HCT116 (cell line): ENCODE results near the gene LAYN.

ENCODE experiments used
- EGR1 ChIP-seq: IDR thresholded peaks from 2 replicates; pipeline ENCODE4 v1.6.1; 2012; ENCODE audit warnings: low read depth
- EZH2 ChIP-seq: fragments of 200-600 bp; sonication (generic); IDR thresholded peaks from 2 replicates; pipeline ENCODE4 v1.6.1; 2017; ENCODE audit warnings: antibody characterized with exemption, mixed run types
- EZH2phosphoT487 ChIP-seq: fragments of 200-600 bp; IDR thresholded peaks from 2 replicates; pipeline ENCODE4 v1.6.1; 2018; ENCODE audit warnings: antibody characterized with exemption, borderline replicate concordance
- POLR2A ChIP-seq: IDR thresholded peaks from 2 replicates; pipeline ENCODE4 v1.7.0; 2011; ENCODE audit warnings: borderline replicate concordance; ENCODE audit not compliant: insufficient read depth, insufficient read length; ENCODE audit errors: extremely low read depth
- POLR2AphosphoS5 ChIP-seq: IDR thresholded peaks from 2 replicates; pipeline ENCODE4 v1.6.1; 2011; ENCODE audit warnings: mild to moderate bottlenecking, low read depth, low read length, moderate library complexity
- RAD21 ChIP-seq: IDR thresholded peaks from 2 replicates; pipeline ENCODE4 v1.6.1; 2012; ENCODE audit warnings: low read depth, mild to moderate bottlenecking
- YY1 ChIP-seq: IDR thresholded peaks from 2 replicates; pipeline ENCODE4 v1.6.1; 2011; ENCODE audit warnings: low read length, low read depth, moderate library complexity, mild to moderate bottlenecking; ENCODE audit not compliant: insufficient replicate concordance; ENCODE audit errors: extremely low read depth
- ZFX ChIP-seq: fragments of 450-650 bp; IDR thresholded peaks from 2 replicates; pipeline ENCODE4 v1.6.1; 2017
- TF ChIP-seq, protein P1 (sequence below), 3 experiments: fragments of 200-600 bp in 1 of 3; sonication (generic) in 1 of 3; IDR thresholded peaks in 2 of 3; conservative IDR thresholded peaks in 1 of 3; 2 replicates each; pipeline ENCODE4 v1.5.1; 2012 to 2017; ENCODE audit warnings: low read depth in 2 of 3, low read length in 2 of 3, antibody characterized with exemption in 1 of 3, borderline replicate concordance in 1 of 3, control low read depth in 1 of 3, mild to moderate bottlenecking in 1 of 3, mixed read lengths in 1 of 3, mixed run types in 1 of 3, moderate library complexity in 1 of 3; ENCODE audit not compliant: insufficient read depth in 1 of 3
- TF ChIP-seq, protein P2 (sequence below): IDR thresholded peaks from 2 replicates; pipeline ENCODE4 v1.6.1; 2011; ENCODE audit warnings: mild to moderate bottlenecking, low read length, moderate library complexity; ENCODE audit not compliant: insufficient replicate concordance; ENCODE audit errors: extremely low read depth

DNA sequence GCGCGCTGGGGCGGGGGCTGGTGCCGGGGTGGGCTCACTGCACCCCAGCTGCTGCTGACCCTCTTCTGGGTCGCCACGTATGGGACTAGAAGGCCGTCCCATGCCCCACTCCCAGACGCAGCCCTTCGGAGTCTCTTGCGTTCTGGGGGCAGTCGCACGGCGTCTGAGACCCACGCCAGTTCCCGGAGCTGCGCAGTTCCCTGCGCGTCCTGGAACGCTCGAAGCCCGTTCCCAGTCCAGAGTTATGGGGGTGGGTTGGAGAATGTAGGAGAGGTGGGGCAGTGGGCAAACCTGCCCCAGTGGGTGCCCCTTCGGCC lies 375 bp downstream of the LAYN start:
- TF ChIP-seq, protein P1, sequence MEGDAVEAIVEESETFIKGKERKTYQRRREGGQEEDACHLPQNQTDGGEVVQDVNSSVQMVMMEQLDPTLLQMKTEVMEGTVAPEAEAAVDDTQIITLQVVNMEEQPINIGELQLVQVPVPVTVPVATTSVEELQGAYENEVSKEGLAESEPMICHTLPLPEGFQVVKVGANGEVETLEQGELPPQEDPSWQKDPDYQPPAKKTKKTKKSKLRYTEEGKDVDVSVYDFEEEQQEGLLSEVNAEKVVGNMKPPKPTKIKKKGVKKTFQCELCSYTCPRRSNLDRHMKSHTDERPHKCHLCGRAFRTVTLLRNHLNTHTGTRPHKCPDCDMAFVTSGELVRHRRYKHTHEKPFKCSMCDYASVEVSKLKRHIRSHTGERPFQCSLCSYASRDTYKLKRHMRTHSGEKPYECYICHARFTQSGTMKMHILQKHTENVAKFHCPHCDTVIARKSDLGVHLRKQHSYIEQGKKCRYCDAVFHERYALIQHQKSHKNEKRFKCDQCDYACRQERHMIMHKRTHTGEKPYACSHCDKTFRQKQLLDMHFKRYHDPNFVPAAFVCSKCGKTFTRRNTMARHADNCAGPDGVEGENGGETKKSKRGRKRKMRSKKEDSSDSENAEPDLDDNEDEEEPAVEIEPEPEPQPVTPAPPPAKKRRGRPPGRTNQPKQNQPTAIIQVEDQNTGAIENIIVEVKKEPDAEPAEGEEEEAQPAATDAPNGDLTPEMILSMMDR (IDR thresholded peaks at IDR 0.05 in 2 of 3, conservative IDR thresholded peaks at IDR 0.05 in 1 of 3; ENCODE audit: borderline replicate concordance in 1 of 3, insufficient read depth in 1 of 3, low read depth in 2 of 3, low read length in 2 of 3): no peak
- TF ChIP-seq EZH2 (no peak), EZH2phosphoT487 (no peak), EGR1 (no peak), YY1 (no peak), POLR2AphosphoS5 (no peak), POLR2A (no peak), RAD21 (no peak), ZFX (no peak)
- TF ChIP-seq, protein P2, sequence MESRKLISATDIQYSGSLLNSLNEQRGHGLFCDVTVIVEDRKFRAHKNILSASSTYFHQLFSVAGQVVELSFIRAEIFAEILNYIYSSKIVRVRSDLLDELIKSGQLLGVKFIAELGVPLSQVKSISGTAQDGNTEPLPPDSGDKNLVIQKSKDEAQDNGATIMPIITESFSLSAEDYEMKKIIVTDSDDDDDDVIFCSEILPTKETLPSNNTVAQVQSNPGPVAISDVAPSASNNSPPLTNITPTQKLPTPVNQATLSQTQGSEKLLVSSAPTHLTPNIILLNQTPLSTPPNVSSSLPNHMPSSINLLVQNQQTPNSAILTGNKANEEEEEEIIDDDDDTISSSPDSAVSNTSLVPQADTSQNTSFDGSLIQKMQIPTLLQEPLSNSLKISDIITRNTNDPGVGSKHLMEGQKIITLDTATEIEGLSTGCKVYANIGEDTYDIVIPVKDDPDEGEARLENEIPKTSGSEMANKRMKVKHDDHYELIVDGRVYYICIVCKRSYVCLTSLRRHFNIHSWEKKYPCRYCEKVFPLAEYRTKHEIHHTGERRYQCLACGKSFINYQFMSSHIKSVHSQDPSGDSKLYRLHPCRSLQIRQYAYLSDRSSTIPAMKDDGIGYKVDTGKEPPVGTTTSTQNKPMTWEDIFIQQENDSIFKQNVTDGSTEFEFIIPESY: no peak
